DMS 273 (cell line): ENCODE results near the gene M1AP.
A peak's percentile ranks its signal among the peaks of the same experiment; 100 is the strongest.
"Not testable (repeated sequence)": the region's sequence is repeated elsewhere in the genome, so short reads cannot be mapped to it uniquely, and the experiment has no call there.

ENCODE experiments used
- DNase-seq: peaks from one replicate; lab custom pipeline; 2025; ENCODE audit not compliant: unreplicated experiment; lab: John Stamatoyannopoulos, UW

Gene M1AP

GRCh38 chr2:74569686-74570085 is 78.4 kb downstream of the M1AP start:
- DNase-seq: no peak

- no peak for DNase-seq
These were observed 80.2 kb downstream of the M1AP start for GRCh38 chr2:74567881-74568280.

- no peak for DNase-seq
These were observed 81.4 kb downstream of the M1AP start for GRCh38 chr2:74566754-74567085.

GRCh38 chr2:74566076-74566753 is 81.9 kb downstream of the M1AP start:
- no peak for DNase-seq

GRCh38 chr2:74564222-74564621 is 83.9 kb downstream of the M1AP start:
- no peak for DNase-seq

GRCh38 chr2:74562126-74562775 is 85.9 kb downstream of the M1AP start:
- no peak for DNase-seq

GRCh38 chr2:74561022-74561421 is 87.1 kb downstream of the M1AP start:
- not testable (repeated sequence) for DNase-seq

GRCh38 chr2:74560591-74560990 is 87.5 kb downstream of the M1AP start:
- no peak for DNase-seq

- DNase-seq: no peak
These were observed 88.2 kb downstream of the M1AP start for GRCh38 chr2:74559912-74560311.

- no peak for DNase-seq
These were observed 89.6 kb downstream of the M1AP start for GRCh38 chr2:74558284-74559230.

GRCh38 chr2:74556831-74557370 is 91.2 kb downstream of the M1AP start:
- DNase-seq: no peak

- no peak for DNase-seq
These were observed 92.0 kb downstream of the M1AP start for GRCh38 chr2:74556159-74556558.

GRCh38 chr2:74555610-74556103 is 92.5 kb downstream of the M1AP start:
- DNase-seq: no peak

GRCh38 chr2:74554820-74555531 is 93.2 kb downstream of the M1AP start:
- no peak for DNase-seq

GRCh38 chr2:74553892-74554819 is 94.0 kb downstream of the M1AP start, which contains the start of the genes DOK1 and LOXL3:
Gene DOK1 (plus strand): TSS chr2:74554720. CDS start chr2:74554755, 35 bp downstream.
Gene LOXL3 (minus strand): TSS chr2:74553942. CDS start chr2:74552634, 1,308 bp downstream.
- DNase-seq: peak; percentile 86

- peak; percentile 65 for DNase-seq
These were observed 95.0 kb downstream of the M1AP start for GRCh38 chr2:74552914-74553811.

GRCh38 chr2:74551942-74552913 is 95.9 kb downstream of the M1AP start:
- DNase-seq: peak; percentile 31
